ENCODE measurements around the gene C1orf35.

Gene C1orf35

GRCh38 chr1:228077565-228078330 is 25.4 kb downstream of the C1orf35 start:
- no peak for DNase-seq

GRCh38 chr1:228076796-228077430 is 26.2 kb downstream of the C1orf35 start:
- DNase-seq, result no peak

GRCh38 chr1:228075801-228076271 is 27.3 kb downstream of the C1orf35 start:
- no peak for DNase-seq

- no peak for DNase-seq
Observed at GRCh38 chr1:228074954-228075730, 28.0 kb downstream of the C1orf35 start.

GRCh38 chr1:228073857-228074545 is 29.1 kb downstream of the C1orf35 start:
- no peak for DNase-seq

- no peak for DNase-seq
Observed at GRCh38 chr1:228073061-228073856, 29.9 kb downstream of the C1orf35 start.

- no peak for DNase-seq
Observed at GRCh38 chr1:228072658-228073043, 30.5 kb downstream of the C1orf35 start.

- no peak for DNase-seq
Observed at GRCh38 chr1:228071839-228072657, 31.1 kb downstream of the C1orf35 start.

- DNase-seq, result no peak
Observed at GRCh38 chr1:228070851-228071250, 32.3 kb downstream of the C1orf35 start.

- no peak for DNase-seq
Observed at GRCh38 chr1:228070173-228070572, 33.0 kb downstream of the C1orf35 start.

- no peak for DNase-seq
Observed at GRCh38 chr1:228068359-228068758, 34.8 kb downstream of the C1orf35 start.

GRCh38 chr1:228066891-228067654 is 36.1 kb downstream of the C1orf35 start:
- DNase-seq, result no peak

- DNase-seq, result no peak
Observed at GRCh38 chr1:228066416-228066815, 36.7 kb downstream of the C1orf35 start.

- DNase-seq, result no peak
Observed at GRCh38 chr1:228065543-228066347, 37.4 kb downstream of the C1orf35 start.

GRCh38 chr1:228064741-228065542 is 38.2 kb downstream of the C1orf35 start:
- DNase-seq, result no peak

GRCh38 chr1:228064296-228064695 is 38.8 kb downstream of the C1orf35 start:
- DNase-seq, result no peak

- no peak for DNase-seq
Observed at GRCh38 chr1:228063251-228064191, 39.6 kb downstream of the C1orf35 start.
